Panc1 (cell line): ENCODE results near the gene CD2BP2.

Source experiments
- TCF7L2 ChIP-seq: IDR thresholded peaks from 2 replicates; pipeline ENCODE4 v1.6.1; 2011; ENCODE audit warnings: mild to moderate bottlenecking, low read depth, low read length, inconsistent platforms
- TF ChIP-seq, protein P1 (sequence below): fragments of 450-650 bp; IDR thresholded peaks from 2 replicates; pipeline ENCODE4 v1.5.1; 2017; ENCODE audit warnings: mild to moderate bottlenecking
- TF ChIP-seq, protein P2 (sequence below), 2 experiments: IDR thresholded peaks; 2 replicates each; pipeline ENCODE4 v1.6.1; 2011 to 2012; ENCODE audit warnings: low read depth in 2 of 2, control low read depth in 1 of 2, low read length in 1 of 2, mild to moderate bottlenecking in 1 of 2, moderate library complexity in 1 of 2; ENCODE audit not compliant: insufficient read depth in 1 of 2

DNA sequence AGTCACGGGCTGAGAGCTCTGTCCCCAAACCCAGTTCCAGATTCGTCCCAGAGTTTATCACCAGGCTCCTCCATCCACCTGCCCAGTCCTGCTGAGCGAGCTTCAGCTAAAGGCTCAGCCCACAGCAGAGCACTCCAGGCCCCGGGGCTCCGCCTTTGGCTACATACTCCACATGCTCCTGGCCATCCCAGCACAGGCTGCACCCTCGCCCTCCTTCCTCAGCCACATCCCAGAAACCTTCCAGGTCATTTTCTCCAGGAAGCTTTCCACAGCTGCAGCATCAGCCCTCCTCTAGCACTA lies 4.7 kb upstream of the CD2BP2 start:
- TF ChIP-seq, protein P1, sequence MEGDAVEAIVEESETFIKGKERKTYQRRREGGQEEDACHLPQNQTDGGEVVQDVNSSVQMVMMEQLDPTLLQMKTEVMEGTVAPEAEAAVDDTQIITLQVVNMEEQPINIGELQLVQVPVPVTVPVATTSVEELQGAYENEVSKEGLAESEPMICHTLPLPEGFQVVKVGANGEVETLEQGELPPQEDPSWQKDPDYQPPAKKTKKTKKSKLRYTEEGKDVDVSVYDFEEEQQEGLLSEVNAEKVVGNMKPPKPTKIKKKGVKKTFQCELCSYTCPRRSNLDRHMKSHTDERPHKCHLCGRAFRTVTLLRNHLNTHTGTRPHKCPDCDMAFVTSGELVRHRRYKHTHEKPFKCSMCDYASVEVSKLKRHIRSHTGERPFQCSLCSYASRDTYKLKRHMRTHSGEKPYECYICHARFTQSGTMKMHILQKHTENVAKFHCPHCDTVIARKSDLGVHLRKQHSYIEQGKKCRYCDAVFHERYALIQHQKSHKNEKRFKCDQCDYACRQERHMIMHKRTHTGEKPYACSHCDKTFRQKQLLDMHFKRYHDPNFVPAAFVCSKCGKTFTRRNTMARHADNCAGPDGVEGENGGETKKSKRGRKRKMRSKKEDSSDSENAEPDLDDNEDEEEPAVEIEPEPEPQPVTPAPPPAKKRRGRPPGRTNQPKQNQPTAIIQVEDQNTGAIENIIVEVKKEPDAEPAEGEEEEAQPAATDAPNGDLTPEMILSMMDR, result no peak
- no peak for TF ChIP-seq TCF7L2
- TF ChIP-seq, protein P2, sequence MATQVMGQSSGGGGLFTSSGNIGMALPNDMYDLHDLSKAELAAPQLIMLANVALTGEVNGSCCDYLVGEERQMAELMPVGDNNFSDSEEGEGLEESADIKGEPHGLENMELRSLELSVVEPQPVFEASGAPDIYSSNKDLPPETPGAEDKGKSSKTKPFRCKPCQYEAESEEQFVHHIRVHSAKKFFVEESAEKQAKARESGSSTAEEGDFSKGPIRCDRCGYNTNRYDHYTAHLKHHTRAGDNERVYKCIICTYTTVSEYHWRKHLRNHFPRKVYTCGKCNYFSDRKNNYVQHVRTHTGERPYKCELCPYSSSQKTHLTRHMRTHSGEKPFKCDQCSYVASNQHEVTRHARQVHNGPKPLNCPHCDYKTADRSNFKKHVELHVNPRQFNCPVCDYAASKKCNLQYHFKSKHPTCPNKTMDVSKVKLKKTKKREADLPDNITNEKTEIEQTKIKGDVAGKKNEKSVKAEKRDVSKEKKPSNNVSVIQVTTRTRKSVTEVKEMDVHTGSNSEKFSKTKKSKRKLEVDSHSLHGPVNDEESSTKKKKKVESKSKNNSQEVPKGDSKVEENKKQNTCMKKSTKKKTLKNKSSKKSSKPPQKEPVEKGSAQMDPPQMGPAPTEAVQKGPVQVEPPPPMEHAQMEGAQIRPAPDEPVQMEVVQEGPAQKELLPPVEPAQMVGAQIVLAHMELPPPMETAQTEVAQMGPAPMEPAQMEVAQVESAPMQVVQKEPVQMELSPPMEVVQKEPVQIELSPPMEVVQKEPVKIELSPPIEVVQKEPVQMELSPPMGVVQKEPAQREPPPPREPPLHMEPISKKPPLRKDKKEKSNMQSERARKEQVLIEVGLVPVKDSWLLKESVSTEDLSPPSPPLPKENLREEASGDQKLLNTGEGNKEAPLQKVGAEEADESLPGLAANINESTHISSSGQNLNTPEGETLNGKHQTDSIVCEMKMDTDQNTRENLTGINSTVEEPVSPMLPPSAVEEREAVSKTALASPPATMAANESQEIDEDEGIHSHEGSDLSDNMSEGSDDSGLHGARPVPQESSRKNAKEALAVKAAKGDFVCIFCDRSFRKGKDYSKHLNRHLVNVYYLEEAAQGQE (IDR thresholded peaks at IDR 0.05; ENCODE audit: insufficient read depth in 1 of 2, low read depth in 2 of 2, low read length in 1 of 2), result no peak
